Fibroblast of lung (primary cell): Measurements from ENCODE around the gene SLIT3.

Experiments
- EZH2 ChIP-seq: IDR thresholded peaks from 2 replicates; pipeline ENCODE4 v1.5.1; 2012; ENCODE audit warnings: low read length, control low read depth, mild to moderate bottlenecking; ENCODE audit errors: missing control alignments
- TF ChIP-seq, protein P1 (sequence below), 2 donors: IDR thresholded peaks in 1 of 2; conservative IDR thresholded peaks in 1 of 2; 1 replicate in 1 of 2; 2 replicates in 1 of 2; pipeline ENCODE4 v1.5.1; 2011 to 2012; ENCODE audit warnings: low read length in 2 of 2, control low read depth in 1 of 2, inconsistent platforms in 1 of 2, low read depth in 1 of 2, mild to moderate bottlenecking in 1 of 2

GRCh38 chr5:169095976-169096375 lies 205.0 kb downstream of the SLIT3 start:
- TF ChIP-seq, protein P1, sequence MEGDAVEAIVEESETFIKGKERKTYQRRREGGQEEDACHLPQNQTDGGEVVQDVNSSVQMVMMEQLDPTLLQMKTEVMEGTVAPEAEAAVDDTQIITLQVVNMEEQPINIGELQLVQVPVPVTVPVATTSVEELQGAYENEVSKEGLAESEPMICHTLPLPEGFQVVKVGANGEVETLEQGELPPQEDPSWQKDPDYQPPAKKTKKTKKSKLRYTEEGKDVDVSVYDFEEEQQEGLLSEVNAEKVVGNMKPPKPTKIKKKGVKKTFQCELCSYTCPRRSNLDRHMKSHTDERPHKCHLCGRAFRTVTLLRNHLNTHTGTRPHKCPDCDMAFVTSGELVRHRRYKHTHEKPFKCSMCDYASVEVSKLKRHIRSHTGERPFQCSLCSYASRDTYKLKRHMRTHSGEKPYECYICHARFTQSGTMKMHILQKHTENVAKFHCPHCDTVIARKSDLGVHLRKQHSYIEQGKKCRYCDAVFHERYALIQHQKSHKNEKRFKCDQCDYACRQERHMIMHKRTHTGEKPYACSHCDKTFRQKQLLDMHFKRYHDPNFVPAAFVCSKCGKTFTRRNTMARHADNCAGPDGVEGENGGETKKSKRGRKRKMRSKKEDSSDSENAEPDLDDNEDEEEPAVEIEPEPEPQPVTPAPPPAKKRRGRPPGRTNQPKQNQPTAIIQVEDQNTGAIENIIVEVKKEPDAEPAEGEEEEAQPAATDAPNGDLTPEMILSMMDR (conservative IDR thresholded peaks at IDR 0.05 in 1 of 2, IDR thresholded peaks at IDR 0.05 in 1 of 2; ENCODE audit: low read depth in 1 of 2, low read length in 2 of 2), result no peak
- TF ChIP-seq EZH2, result no peak
